GM13977 (cell line): ENCODE data around the gene AGAP1.
A peak's percentile ranks its signal among the peaks of the same experiment; 100 is the strongest.

Experiments used
- DNase-seq: peaks from one replicate; pipeline ENCODE4 v3.0.0; 2012; ENCODE audit warnings: low spot score
- in situ Hi-C: fragments of 300-500 bp; cut with MboI; formaldehyde crosslinking; loops from one replicate; pipeline ENCODE4 v1.12.0; 2022; ENCODE audit warnings: low sequenced_read_pairs, low pct_unique_long_range_greater_than_20kb, mixed read lengths, inconsistent platforms; ENCODE audit not compliant: unreplicated experiment
- TF ChIP-seq, protein P1 (sequence below): IDR thresholded peaks from 2 replicates; pipeline ENCODE4 v1.5.1; 2012; ENCODE audit warnings: mild to moderate bottlenecking, control low read depth; ENCODE audit not compliant: insufficient read depth; ENCODE audit errors: extremely low read depth, missing control alignments

AGAP1 gene

DNA sequence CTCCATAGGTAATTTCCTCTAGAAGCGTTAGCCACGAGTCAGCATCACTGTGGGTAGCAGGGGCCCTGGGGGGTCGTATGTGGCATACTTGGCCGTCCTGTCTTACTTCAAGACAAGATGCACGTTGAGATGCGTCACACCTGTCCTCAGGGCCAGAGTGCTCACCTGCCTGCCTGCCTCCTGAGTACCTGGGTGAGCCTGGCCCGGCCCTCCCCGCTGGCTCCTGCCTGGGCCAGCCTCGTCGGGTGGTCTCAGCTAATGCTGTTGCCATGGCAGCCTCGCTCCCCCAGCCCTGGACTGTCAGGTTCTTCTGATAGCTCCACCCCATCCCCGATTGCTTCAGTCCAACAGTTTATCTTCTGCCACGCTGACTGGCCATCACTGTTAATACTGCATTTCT lies 441.9 kb downstream of the AGAP1 start:
- TF ChIP-seq, protein P1, sequence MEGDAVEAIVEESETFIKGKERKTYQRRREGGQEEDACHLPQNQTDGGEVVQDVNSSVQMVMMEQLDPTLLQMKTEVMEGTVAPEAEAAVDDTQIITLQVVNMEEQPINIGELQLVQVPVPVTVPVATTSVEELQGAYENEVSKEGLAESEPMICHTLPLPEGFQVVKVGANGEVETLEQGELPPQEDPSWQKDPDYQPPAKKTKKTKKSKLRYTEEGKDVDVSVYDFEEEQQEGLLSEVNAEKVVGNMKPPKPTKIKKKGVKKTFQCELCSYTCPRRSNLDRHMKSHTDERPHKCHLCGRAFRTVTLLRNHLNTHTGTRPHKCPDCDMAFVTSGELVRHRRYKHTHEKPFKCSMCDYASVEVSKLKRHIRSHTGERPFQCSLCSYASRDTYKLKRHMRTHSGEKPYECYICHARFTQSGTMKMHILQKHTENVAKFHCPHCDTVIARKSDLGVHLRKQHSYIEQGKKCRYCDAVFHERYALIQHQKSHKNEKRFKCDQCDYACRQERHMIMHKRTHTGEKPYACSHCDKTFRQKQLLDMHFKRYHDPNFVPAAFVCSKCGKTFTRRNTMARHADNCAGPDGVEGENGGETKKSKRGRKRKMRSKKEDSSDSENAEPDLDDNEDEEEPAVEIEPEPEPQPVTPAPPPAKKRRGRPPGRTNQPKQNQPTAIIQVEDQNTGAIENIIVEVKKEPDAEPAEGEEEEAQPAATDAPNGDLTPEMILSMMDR: no peak
- in situ Hi-C loops: no loop called here

DNA sequence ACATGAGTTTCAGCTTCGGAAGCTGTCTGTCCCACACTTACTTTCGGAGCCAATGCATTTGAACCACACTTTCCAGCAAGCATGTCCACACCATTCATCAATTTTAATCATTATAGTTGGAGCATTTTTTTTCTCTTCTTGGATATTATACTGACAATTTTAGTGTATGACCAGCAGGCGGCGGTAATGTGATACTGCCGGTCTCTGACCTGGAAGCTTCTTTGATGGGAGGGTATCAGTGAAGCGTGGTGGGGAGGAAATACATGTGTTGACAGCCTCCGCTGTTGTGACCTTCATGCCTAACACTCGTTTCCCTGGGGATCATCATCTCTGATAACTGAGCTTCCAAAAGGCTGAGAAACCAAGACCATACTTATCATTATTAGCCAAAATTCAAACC lies 442.6 kb downstream of the AGAP1 start:
- in situ Hi-C loops: no loop called here
- TF ChIP-seq, protein P1: peak; percentile 27
- no peak for DNase-seq

More for the DNA sequence above, 441.9 kb downstream of the AGAP1 start:
- no peak for DNase-seq

DNA sequence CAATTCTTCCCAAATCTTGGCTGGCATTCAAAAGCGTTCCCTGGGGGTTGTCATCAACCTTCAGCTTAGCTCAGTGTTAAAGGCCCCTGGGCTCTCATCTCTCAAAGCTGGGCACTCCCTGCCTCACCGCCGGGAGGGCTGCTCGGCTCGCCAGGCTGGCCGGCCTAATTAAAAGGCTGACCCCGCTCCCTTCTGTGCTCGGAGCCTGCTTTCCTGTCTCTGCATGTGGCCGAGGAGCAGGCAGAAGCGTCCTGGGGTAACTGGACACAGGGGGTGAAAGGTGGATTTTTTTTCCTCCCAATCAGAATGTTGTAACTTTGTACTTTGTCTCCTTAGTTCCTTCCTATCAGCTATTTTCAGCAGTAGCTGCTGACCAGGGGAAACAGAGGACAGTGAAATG lies 443.2 kb downstream of the AGAP1 start:
- in situ Hi-C loops: no loop called here
- TF ChIP-seq, protein P1: no peak

DNA sequence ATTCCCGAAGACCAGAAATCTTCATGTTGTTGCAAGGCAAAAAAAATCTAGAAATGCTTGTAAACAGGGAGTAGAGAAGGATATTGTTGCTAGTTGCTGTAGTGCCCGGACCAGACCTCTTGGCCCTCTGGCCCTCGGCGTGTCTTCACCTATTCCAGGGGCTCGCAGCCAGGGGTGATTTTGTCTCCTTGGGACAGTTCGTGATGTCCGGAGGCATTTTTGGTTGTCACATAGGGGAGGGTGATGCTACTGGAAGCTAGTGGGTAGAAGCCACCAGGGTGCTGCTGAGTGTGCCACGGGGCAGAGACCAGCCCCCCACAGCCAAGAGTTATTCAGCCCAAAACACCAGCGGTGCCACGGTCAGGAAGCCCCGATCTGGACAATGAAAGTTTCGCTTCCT lies 443.7 kb downstream of the AGAP1 start:
- no peak for DNase-seq
- in situ Hi-C loops: no loop called here
- TF ChIP-seq, protein P1: no peak

More for the DNA sequence above, 443.2 kb downstream of the AGAP1 start:
- no peak for DNase-seq

DNA sequence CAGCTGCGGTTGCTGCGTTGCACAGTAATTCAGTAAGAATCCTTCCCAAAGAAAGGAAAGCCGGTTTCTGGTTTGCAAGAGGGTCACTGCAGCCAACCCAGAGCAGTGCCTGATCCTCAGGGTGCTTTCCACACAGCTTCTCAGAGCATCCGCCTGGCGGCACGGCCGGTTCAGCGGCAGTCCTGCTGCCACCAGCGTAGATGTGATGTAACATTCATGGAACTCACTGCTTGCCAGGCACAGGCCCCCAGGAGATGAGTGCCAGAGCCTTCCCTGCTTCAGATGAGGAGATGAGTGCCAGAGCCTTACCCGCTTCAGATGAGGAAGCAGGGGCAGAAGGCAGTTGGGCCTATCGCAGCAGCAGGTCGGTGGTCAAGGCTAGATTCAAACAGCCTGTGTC lies 444.1 kb downstream of the AGAP1 start:
- TF ChIP-seq, protein P1: no peak
- DNase-seq: no peak
- in situ Hi-C loops: no loop called here

DNA sequence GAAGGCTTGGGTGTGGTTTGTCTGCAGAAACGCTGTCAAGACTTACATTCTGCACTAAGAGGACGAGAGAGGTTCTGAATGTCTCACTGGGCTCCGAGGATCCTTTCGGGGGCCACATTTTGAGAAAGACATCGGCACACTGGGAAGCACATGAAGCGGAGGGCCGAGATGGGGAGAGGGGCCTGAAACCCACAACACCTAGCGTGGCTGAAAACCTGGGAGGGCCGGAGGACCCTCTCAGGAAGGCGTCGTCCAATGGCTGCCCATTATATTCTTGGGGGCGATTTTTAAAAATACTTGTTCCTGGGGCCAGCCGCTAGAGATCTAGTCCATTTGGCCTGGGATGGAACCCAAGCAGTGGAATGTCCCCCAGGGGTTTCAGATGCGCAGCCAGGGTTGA lies 444.8 kb downstream of the AGAP1 start:
- in situ Hi-C loops: no loop called here
- TF ChIP-seq, protein P1: no peak

DNA sequence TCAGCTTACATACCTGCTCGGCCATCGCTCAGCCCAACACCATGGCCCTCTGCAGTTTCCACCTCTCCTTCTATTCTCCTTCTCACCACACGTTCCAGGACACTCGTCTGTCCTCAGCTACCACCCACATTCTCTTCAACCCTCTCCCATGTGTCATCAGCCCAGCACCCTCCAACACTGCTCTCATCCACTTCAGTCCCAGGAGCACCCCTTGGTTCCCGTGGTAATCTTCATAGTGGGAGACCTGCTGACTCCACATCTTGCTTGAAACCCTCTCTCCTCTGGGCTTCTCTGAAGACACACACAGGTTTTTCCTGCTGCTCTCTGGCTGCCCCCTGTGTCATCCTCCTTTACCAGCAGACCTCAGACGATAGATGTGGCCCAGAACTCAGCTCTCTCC lies 445.6 kb downstream of the AGAP1 start:
- no peak for DNase-seq
- TF ChIP-seq, protein P1: no peak
- in situ Hi-C loops: no loop called here

More for the DNA sequence above, 444.8 kb downstream of the AGAP1 start:
- DNase-seq: no peak
